ENCODE results near the gene SLFN5.
"Not testable (repeated sequence)": the region's sequence is repeated elsewhere in the genome, so short reads cannot be mapped to it uniquely, and the experiment has no call there.

SLFN5 gene

GRCh38 chr17:35293151-35293847, 50.4 kb downstream of the SLFN5 start:
- DNase-seq (ENCODE audit: low read depth) = no peak
- TF ChIP-seq CTCF (IDR thresholded peaks at IDR 0.05; ENCODE audit: insufficient read depth, low read depth, low read length, missing control alignments) = no peak
- H3K4me3 ChIP-seq (ENCODE audit: low read length) = no peak overlapping the region

GRCh38 chr17:35294756-35295155, 51.9 kb downstream of the SLFN5 start:
- TF ChIP-seq CTCF (IDR thresholded peaks at IDR 0.05; ENCODE audit: insufficient read depth, low read depth, low read length, missing control alignments) = no peak
- no peak overlapping the region for H3K4me3 ChIP-seq (ENCODE audit: low read length)
- DNase-seq (ENCODE audit: low read depth) = no peak

- no peak for DNase-seq (ENCODE audit: low read depth)
- no peak for TF ChIP-seq CTCF (IDR thresholded peaks at IDR 0.05; ENCODE audit: insufficient read depth, low read depth, low read length, missing control alignments)
Observed at GRCh38 chr17:35295686-35296085, 52.8 kb downstream of the SLFN5 start.

GRCh38 chr17:35297666-35298065, 54.8 kb downstream of the SLFN5 start:
- no peak overlapping the region for H3K4me3 ChIP-seq (ENCODE audit: low read length)
- no peak for DNase-seq (ENCODE audit: low read depth)
- no peak for TF ChIP-seq CTCF (IDR thresholded peaks at IDR 0.05; ENCODE audit: insufficient read depth, low read depth, low read length, missing control alignments)

More at GRCh38 chr17:35295686-35296085, 52.8 kb downstream of the SLFN5 start:
- no peak overlapping the region for H3K4me3 ChIP-seq (ENCODE audit: low read length)

GRCh38 chr17:35298639-35299038, 55.8 kb downstream of the SLFN5 start:
- H3K4me3 ChIP-seq (ENCODE audit: low read length) = no peak overlapping the region
- no peak for DNase-seq (ENCODE audit: low read depth)
- TF ChIP-seq CTCF (IDR thresholded peaks at IDR 0.05; ENCODE audit: insufficient read depth, low read depth, low read length, missing control alignments) = no peak

- no peak for TF ChIP-seq CTCF (IDR thresholded peaks at IDR 0.05; ENCODE audit: insufficient read depth, low read depth, low read length, missing control alignments)
- peak; percentile 92 for DNase-seq (ENCODE audit: low read depth)
- H3K4me3 ChIP-seq (ENCODE audit: low read length) = no peak overlapping the region
Observed at GRCh38 chr17:35299135-35299534, 56.3 kb downstream of the SLFN5 start.

GRCh38 chr17:35309345-35309744, 66.5 kb downstream of the SLFN5 start:
- not testable (repeated sequence) for H3K4me3 ChIP-seq (ENCODE audit: low read length); DNase-seq (ENCODE audit: low read depth)
